GM20000 (cell line): ENCODE results near the gene ABHD10.

Experiments used
- DNase-seq: peaks from one replicate; pipeline ENCODE4 v3.0.0; 2012; ENCODE audit warnings: low spot score
- CTCF ChIP-seq: IDR thresholded peaks from 2 replicates; pipeline ENCODE4 v1.5.1; 2012; ENCODE audit warnings: mild to moderate bottlenecking, control low read depth; ENCODE audit errors: extremely low read depth, missing control alignments

The ABHD10 gene

DNA sequence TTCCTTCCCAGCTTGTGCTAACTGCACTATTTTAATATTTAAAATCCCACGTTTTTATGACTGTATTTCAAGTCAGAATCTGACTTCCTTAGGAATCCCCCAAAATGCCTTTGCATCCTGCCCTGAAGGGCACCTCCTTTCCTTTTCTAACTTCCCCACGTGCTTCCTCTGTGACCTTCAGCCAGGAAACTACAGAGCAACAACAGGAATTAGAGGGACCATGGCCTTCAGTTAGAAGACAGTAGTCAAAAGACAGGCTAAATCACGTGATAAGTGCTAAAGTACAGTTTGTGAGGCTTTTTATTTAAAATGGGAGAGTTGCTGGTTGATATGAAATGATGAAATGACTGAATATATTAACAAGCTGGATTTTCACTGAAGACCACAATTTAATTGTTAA lies 11.8 kb upstream of the ABHD10 start:
- no peak for TF ChIP-seq CTCF
- DNase-seq, result no peak

DNA sequence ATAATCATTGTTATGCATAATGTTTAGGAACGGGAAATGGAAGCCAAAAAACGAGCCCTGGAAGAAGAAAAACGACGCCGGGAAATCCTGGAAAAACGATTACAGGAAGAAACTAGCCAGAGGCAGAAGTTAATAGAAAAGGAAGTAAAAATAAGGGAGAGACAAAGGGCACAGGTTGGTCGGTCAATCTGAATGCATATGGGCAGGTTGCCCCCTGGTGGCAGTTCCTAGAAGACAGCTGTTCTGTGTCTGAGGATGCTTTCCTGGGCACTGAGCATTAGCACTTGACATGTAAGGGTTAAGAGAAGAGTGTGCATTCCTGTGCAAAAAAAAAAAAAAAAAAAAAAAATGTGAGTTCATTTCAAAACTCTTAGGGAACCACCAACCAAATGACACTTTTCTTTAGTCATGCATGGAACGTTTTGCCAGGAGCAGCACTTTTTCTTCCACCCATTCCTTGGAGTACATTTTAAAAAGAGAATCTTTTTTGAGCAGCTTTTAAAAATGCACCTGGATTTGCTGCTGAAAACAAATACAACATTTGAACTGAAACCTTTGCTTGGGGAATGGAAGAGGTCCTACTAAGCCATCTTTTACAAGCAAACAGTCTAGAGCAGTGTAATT lies 11.1 kb upstream of the ABHD10 start:
- peak; percentile 53 for DNase-seq
- TF ChIP-seq CTCF, result peak; percentile 66

- DNase-seq, result no peak
- no peak for TF ChIP-seq CTCF
Measured at GRCh38 chr3:111968319-111969054, 10.3 kb upstream of the ABHD10 start.

- no peak for TF ChIP-seq CTCF
- DNase-seq, result no peak
Measured at GRCh38 chr3:111970376-111970775, 8.4 kb upstream of the ABHD10 start.

GRCh38 chr3:111971533-111972130 lies 7.2 kb upstream of the ABHD10 start:
- no peak for DNase-seq
- no peak for TF ChIP-seq CTCF

GRCh38 chr3:111972891-111973290 lies 5.9 kb upstream of the ABHD10 start:
- no peak for TF ChIP-seq CTCF
- DNase-seq, result no peak

DNA sequence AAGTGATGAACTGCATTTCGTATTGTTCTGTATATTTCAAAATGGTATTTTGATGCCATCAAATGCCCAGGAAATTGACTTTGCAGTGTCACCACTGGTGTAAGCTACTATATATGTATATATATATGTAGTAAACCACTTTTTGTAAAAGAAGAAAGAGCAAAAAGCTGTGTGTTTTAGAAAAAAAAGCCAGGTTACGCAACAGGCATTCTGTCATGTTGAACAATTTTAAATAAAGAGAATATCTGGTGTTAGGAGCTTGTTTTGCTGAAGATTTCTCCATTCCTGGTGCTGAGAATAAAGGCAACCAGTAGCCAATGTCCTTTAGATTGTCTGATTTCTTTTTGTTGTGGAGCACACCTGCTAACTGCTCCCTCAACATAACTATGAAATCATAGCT lies 3.7 kb upstream of the ABHD10 start:
- no peak for TF ChIP-seq CTCF
- DNase-seq, result no peak
